HCT116 (cell line): ENCODE results near the gene TPD52L1.

Experiments used
- CTCF ChIP-seq, 3 experiments: fragments of 200-600 bp in 1 of 3; sonication (generic) in 1 of 3; IDR thresholded peaks in 2 of 3; conservative IDR thresholded peaks in 1 of 3; 2 replicates each; pipeline ENCODE4 v1.5.1; 2012 to 2017; ENCODE audit warnings: low read depth in 2 of 3, low read length in 2 of 3, antibody characterized with exemption in 1 of 3, borderline replicate concordance in 1 of 3, control low read depth in 1 of 3, mild to moderate bottlenecking in 1 of 3, mixed read lengths in 1 of 3, mixed run types in 1 of 3, moderate library complexity in 1 of 3; ENCODE audit not compliant: insufficient read depth in 1 of 3
- ELF1 ChIP-seq: IDR thresholded peaks from 2 replicates; pipeline ENCODE4 v1.6.1; 2012; ENCODE audit warnings: low read depth, borderline replicate concordance
- MAX ChIP-seq: IDR thresholded peaks from 2 replicates; pipeline ENCODE4 v1.6.1; 2012
- POLR2A ChIP-seq: IDR thresholded peaks from 2 replicates; pipeline ENCODE4 v1.7.0; 2011; ENCODE audit warnings: borderline replicate concordance; ENCODE audit not compliant: insufficient read depth, insufficient read length; ENCODE audit errors: extremely low read depth
- SRF ChIP-seq: IDR thresholded peaks from 2 replicates; pipeline ENCODE4 v1.6.1; 2012; ENCODE audit warnings: low read depth

- no peak for TF ChIP-seq SRF
- no peak for TF ChIP-seq CTCF (IDR thresholded peaks at IDR 0.05 in 2 of 3, conservative IDR thresholded peaks at IDR 0.05 in 1 of 3; ENCODE audit: borderline replicate concordance in 1 of 3, insufficient read depth in 1 of 3, low read depth in 2 of 3, low read length in 2 of 3)
- no peak for TF ChIP-seq ELF1
- no peak for TF ChIP-seq MAX
- no peak for TF ChIP-seq POLR2A
Measured at GRCh38 chr6:125299257-125299656, 145.7 kb downstream of the TPD52L1 start.
